Measurements from ENCODE around the gene NID2.

The NID2 gene

GRCh38 chr14:51989293-51990234, 79.3 kb downstream of the NID2 start, which contains the start of gene RTRAF:
TSS of gene RTRAF (plus strand) at chr14:51989546. CDS start at chr14:51989640, 94 bp downstream.
- peak; percentile 79 for DNase-seq (ENCODE audit: extremely low read depth, low read depth)

DNA sequence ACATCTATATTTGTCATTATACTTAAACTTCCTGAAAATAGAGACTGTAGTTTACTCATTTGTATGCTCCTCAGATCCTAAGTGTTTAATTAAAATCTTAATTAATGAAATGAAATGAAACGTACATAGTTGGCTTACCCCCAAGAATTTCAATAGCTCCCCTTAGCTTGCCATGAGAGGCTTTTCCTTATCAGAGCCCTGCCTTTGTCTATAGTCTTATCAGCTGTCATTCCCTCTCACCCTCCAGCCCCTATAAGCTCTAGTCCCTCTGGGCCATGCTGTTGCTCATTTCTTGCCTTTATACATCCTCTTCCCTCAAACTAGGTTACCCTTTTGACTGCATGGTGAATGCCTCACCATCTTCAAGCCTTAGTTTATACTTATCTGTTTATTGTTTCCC, 80.6 kb downstream of the NID2 start:
- no peak for TF ChIP-seq CTCF (IDR thresholded peaks at IDR 0.05; ENCODE audit: low read depth, low read length, missing control alignments)
- DNase-seq (ENCODE audit: extremely low read depth, low read depth) = no peak
- no peak overlapping the region for H3K4me3 ChIP-seq (replicated peaks; ENCODE audit: low read depth, low read length)

More at GRCh38 chr14:51989293-51990234, 79.3 kb downstream of the NID2 start, which contains the start of gene RTRAF:
- no peak for TF ChIP-seq CTCF (IDR thresholded peaks at IDR 0.05; ENCODE audit: low read depth, low read length, missing control alignments)
- peak within 1 kb of the TSS; percentile 98 for H3K4me3 ChIP-seq (replicated peaks; ENCODE audit: low read depth, low read length)

DNA sequence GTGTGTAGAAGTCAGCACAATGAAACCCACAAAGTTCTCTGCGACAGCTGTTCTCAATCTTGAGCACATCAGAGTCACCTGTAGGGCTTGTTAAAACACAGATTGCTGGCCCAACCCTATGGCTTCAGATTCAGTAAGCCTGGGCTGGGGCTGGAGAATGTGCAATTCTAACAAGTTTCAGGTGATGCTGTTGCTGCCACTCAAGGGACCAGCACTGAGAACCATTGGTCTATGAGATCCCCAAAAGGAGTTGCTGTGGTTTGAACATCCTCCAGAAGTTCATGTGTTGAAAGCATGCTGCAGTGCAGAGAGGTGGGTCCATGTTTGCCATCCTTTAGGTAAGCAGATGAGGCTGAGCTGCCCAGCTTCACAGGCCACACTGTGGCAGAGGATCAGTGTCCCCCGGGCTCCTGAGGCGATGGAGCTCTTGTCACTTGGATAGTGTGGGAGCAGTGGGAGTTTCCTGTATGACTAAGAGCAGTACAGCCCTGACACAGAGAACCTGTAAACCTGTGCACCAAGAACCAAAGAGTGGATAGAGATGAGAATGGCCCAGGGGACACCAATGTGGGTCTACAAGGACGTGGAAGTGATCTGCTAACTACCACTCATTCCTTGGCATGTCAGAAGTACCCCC, 87.5 kb downstream of the NID2 start:
- H3K4me3 ChIP-seq (replicated peaks; ENCODE audit: low read depth, low read length) = no peak overlapping the region
- no peak for DNase-seq (ENCODE audit: extremely low read depth, low read depth)
- no peak for TF ChIP-seq CTCF (IDR thresholded peaks at IDR 0.05; ENCODE audit: low read depth, low read length, missing control alignments)

- peak; percentile 73 for DNase-seq (ENCODE audit: extremely low read depth, low read depth)
- TF ChIP-seq CTCF (IDR thresholded peaks at IDR 0.05; ENCODE audit: low read depth, low read length, missing control alignments) = peak; percentile 86
Measured at GRCh38 chr14:51979088-51979709, 89.7 kb downstream of the NID2 start.

GRCh38 chr14:51978681-51979085, 90.2 kb downstream of the NID2 start:
- H3K4me3 ChIP-seq (replicated peaks; ENCODE audit: low read depth, low read length) = no peak overlapping the region
- TF ChIP-seq CTCF (IDR thresholded peaks at IDR 0.05; ENCODE audit: low read depth, low read length, missing control alignments) = no peak
- DNase-seq (ENCODE audit: extremely low read depth, low read depth) = no peak

More at GRCh38 chr14:51979088-51979709, 89.7 kb downstream of the NID2 start:
- no peak overlapping the region for H3K4me3 ChIP-seq (replicated peaks; ENCODE audit: low read depth, low read length)

DNA sequence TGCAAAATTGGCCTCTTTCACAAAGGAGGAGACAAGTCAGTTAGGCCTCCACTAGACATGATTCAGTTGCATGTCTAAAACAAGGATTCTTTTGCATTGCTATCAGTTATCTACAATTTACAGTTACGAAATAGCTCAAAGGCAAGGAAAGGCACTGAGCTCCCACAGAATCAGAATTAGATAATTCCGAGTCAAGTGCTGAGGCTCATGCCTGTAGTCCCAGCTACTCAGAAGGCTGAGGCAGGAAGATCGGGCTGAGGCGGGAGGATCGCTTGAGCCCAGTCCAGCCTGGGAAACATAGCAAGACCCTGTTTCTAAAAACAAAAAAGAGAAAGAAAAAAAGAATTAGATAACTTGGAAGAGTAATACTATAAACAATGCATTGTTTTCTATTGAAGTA, 91.8 kb downstream of the NID2 start:
- H3K4me3 ChIP-seq (replicated peaks; ENCODE audit: low read depth, low read length) = no peak overlapping the region
- TF ChIP-seq CTCF (IDR thresholded peaks at IDR 0.05; ENCODE audit: low read depth, low read length, missing control alignments) = no peak
- DNase-seq (ENCODE audit: extremely low read depth, low read depth) = no peak
